ENCODE data around the gene DNAJB6.

Gene DNAJB6

DNA sequence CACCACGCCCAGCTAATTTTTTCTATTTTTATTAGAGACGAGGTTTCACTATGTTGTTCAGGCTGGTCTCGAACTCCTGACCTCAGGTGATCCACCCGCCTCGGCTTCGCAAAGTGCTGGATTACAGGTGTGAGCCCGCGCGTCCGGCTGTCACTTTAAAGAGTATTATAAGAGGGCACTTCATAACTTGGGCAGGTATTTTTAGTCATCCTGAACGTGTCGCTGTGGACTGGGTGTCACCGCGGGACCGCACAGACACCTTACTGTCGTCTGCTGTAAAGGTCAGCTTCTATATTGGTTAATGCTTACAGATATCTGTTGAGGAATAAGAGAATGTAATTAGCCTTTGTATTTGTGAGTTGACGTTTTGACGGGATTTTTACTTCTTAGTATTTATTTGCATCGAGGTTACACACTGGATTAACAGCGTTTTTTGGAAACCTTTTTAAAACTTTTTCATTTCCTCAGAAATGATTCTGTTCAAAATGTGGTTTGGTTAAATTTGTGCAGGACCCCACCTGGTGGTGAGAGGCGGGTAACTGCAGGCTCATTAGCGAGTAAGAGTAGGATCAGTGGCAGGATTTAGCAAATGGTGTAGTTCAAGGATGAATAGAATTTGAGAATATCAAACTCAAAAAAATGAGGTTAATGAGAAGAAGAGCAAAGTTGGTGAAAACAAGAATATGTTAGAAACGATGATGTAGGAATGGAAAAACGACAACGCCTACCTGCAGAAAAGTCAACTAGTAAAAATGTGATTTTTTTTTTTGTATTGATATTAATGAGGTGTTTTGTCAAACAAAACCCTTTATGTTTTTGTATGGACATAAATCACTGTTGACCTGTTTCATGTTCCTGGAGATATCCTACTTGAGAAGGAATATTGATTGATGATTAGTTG, 3.2 kb downstream of the DNAJB6 start:
- no peak for DNase-seq (ENCODE audit: extremely low read depth, low read depth)
- 0 out of 2 replicates have a peak overlapping the region, but pooled peaks have one; percentile 15 for H3K4me3 ChIP-seq (replicated peaks; ENCODE audit: low read depth, low read length)
- TF ChIP-seq, protein P1, sequence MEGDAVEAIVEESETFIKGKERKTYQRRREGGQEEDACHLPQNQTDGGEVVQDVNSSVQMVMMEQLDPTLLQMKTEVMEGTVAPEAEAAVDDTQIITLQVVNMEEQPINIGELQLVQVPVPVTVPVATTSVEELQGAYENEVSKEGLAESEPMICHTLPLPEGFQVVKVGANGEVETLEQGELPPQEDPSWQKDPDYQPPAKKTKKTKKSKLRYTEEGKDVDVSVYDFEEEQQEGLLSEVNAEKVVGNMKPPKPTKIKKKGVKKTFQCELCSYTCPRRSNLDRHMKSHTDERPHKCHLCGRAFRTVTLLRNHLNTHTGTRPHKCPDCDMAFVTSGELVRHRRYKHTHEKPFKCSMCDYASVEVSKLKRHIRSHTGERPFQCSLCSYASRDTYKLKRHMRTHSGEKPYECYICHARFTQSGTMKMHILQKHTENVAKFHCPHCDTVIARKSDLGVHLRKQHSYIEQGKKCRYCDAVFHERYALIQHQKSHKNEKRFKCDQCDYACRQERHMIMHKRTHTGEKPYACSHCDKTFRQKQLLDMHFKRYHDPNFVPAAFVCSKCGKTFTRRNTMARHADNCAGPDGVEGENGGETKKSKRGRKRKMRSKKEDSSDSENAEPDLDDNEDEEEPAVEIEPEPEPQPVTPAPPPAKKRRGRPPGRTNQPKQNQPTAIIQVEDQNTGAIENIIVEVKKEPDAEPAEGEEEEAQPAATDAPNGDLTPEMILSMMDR (IDR thresholded peaks at IDR 0.05; ENCODE audit: low read depth, low read length, missing control alignments) = peak; percentile 95

DNA sequence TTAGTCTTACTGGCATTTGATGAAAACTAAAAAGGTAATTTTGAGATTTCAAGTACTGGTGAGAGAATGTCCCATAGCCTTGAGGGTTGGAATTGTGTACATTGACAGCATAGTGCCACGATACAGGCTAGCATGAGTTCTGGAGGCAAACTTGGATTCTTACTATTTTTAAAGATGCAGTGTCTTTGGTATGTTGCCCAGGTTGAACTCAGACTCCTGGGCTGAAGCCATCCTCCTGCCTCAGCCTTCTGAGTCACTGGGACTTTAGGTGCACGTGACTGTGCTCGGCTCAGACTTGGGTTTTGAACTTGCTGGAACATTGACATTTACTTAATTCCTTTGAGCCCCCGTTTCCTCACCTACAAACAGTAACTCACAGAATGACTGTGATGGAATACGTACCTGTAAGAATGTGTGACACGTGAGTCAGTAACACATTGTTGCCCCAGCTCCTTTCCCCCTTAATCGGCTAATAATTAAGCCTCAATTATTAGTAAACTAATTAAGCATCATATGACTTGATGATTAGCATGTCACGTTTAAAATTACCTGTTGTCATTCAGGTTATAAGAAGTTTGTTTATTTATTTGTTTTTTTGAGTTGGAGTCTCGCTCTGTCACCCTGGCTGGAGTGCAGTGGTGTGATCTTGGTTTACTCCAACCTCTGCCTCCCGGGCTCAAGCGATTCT, 10.6 kb downstream of the DNAJB6 start:
- TF ChIP-seq, protein P1 (IDR thresholded peaks at IDR 0.05; ENCODE audit: low read depth, low read length, missing control alignments) = no peak
- no peak for DNase-seq (ENCODE audit: extremely low read depth, low read depth)
- no peak overlapping the region for H3K4me3 ChIP-seq (replicated peaks; ENCODE audit: low read depth, low read length)

DNA sequence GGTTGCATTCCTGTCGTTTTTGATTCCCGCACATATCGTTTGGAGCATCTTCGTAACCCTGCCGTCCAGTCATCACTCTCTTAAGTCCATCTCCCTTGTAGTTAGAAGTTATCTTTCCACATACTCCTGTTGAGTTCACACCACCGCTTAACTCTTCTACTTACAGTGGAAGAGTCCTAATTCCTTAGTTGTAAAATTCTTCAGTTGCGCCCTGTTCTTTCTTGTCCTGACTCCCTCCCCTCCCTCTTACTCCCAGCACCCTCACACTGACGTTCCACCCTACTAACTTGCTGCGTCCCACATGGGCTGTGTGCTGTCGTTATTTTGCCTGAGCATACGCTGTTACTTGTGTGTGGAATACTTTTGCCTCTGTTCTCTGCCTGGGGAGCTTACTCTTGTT, 11.7 kb downstream of the DNAJB6 start:
- DNase-seq (ENCODE audit: extremely low read depth, low read depth) = no peak
- no peak overlapping the region for H3K4me3 ChIP-seq (replicated peaks; ENCODE audit: low read depth, low read length)
- TF ChIP-seq, protein P1 (IDR thresholded peaks at IDR 0.05; ENCODE audit: low read depth, low read length, missing control alignments) = no peak

DNA sequence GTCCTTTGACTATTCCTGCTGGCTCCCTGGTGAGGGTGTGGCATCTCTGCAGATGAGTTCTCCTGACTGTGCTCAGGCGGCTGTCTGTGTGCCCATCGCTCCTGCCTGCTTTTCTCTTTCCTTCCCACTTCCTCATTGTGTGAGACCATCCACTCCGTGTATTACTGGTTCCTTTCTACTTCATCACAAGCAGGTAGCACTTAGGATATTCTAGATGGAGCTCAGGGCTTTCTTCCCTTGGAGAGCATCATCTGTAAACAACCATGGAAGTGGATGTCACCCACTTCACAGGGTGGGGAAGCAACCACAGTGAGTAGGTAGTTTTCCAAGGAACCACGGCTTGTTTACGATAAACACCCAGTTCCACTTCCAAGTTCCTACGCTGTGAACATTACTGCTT, 15.7 kb downstream of the DNAJB6 start:
- TF ChIP-seq, protein P1 (IDR thresholded peaks at IDR 0.05; ENCODE audit: low read depth, low read length, missing control alignments) = no peak
- DNase-seq (ENCODE audit: extremely low read depth, low read depth) = no peak

DNA sequence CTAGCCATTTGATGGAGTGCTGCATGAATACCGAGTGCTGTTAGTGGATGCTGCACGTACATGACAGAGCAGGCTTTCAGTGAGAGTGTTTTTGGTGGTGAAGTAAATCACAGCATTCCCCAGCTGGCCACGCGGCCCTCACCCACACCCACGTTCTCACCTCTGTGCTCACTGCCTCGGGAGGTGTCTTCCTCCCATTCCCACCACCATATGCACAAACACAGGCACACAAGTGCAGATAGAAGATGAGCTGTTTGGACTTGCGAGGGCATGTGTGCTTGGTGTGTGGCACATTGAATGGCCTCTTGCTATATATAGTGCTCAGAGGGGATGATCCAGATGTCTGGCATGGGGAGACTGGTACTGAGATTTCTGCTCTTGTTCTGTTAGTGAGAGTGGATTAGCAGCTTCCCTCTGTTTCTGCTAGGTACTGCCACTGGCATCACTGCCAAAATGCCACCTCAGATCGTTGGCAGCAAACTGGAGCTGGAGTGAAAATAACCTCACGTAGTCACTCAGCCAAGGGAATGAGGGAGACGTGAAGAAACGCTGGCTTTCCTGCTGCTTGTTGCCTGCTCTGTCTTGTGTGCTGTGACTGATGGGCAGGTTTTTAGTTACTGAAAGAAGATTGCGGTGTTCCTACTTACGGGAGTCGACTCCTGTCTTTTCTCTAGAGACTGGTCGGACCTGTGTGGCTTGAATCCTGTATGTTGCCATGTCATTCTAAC, 19.1 kb downstream of the DNAJB6 start:
- TF ChIP-seq, protein P1 (IDR thresholded peaks at IDR 0.05; ENCODE audit: low read depth, low read length, missing control alignments) = no peak
- no peak for DNase-seq (ENCODE audit: extremely low read depth, low read depth)
- H3K4me3 ChIP-seq (replicated peaks; ENCODE audit: low read depth, low read length) = no peak overlapping the region; the same call in 1 of the 2 replicates

More for the DNA sequence above, 15.7 kb downstream of the DNAJB6 start:
- H3K4me3 ChIP-seq (replicated peaks; ENCODE audit: low read depth, low read length) = no peak overlapping the region

DNA sequence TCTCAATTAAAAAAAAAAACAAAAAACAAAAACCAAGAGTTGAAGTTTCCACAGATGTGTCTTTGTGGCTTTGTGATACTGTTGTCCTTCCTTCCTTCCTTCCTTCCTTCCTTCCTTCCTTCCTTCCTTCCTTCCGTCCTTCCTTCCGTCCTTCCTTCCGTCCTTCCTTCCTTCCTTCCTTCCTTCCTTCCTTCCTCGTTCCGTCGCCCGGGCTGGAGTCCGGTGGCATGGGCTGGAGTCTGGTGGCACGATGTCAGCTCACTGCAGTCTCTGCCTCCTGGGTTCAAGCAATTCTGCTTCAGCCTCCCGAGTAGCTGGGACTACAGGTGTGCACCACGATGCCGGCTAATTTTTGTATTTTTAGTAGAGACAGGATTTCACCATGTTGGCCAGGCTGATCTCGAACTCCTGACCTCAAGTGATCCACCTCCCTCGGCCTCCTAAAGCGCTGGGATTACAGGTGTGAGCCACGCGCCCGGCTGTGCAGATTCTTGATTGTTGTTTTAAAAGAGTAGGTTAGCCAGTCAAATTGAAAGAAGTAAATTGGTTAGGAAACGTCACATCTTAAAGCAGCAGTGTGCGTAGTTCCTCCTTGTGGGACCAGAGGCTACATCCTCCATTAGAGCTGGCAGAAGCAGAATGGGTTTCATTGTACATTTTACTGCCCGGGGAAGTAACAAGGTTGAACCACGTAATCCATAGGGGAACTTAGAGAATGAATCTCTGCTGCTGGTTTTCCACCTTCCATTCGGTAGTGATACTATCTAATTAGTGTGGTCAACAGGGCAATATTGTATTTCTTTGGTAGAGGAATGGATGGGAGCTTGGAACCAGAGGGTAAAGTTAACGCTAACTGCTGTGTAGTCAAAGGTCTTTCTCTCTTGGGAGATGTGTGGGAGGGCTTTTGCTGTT, 20.6 kb downstream of the DNAJB6 start:
- TF ChIP-seq, protein P1 (IDR thresholded peaks at IDR 0.05; ENCODE audit: low read depth, low read length, missing control alignments) = no peak
- no peak overlapping the region for H3K4me3 ChIP-seq (replicated peaks; ENCODE audit: low read depth, low read length)
- DNase-seq (ENCODE audit: extremely low read depth, low read depth) = no peak

Data from HFF-Myc (cell line).